CD4-positive, alpha-beta T cell treated with Interleukin-4 for 1 hour (primary cell): ENCODE data around the gene ISOC1.

Source experiments
- DNase-seq, 2 donors: peaks; one replicate each; pipeline ENCODE4 v3.0.0-alpha.2; 2020 to 2022

ISOC1 gene

GRCh38 chr5:129096382-129096991 is 1.9 kb downstream of the ISOC1 start:
- DNase-seq = no peak

- no peak for DNase-seq
Observed at GRCh38 chr5:129097498-129098296, 3.1 kb downstream of the ISOC1 start.

- no peak for DNase-seq
Observed at GRCh38 chr5:129098488-129099183, 4.1 kb downstream of the ISOC1 start.

- DNase-seq = no peak
Observed at GRCh38 chr5:129099184-129099569, 4.6 kb downstream of the ISOC1 start.

- DNase-seq = no peak
Observed at GRCh38 chr5:129101794-129102193, 7.2 kb downstream of the ISOC1 start.

- DNase-seq = no peak
Observed at GRCh38 chr5:129103397-129103796, 8.8 kb downstream of the ISOC1 start.

GRCh38 chr5:129104915-129105455 is 10.4 kb downstream of the ISOC1 start:
- no peak for DNase-seq

GRCh38 chr5:129107637-129108036 is 13.1 kb downstream of the ISOC1 start:
- DNase-seq = no peak

- DNase-seq = no peak
Observed at GRCh38 chr5:129110742-129111141, 16.2 kb downstream of the ISOC1 start.

GRCh38 chr5:129111351-129111750 is 16.8 kb downstream of the ISOC1 start:
- DNase-seq = no peak

GRCh38 chr5:129112295-129112694 is 17.7 kb downstream of the ISOC1 start:
- no peak for DNase-seq

GRCh38 chr5:129113867-129114266 is 19.3 kb downstream of the ISOC1 start:
- no peak for DNase-seq

- peak in 1 of 2 donors; percentile 20 for DNase-seq
Observed at GRCh38 chr5:129114539-129115193, 20.1 kb downstream of the ISOC1 start.

GRCh38 chr5:129115680-129116079 is 21.1 kb downstream of the ISOC1 start:
- no peak for DNase-seq

- no peak for DNase-seq
Observed at GRCh38 chr5:129116797-129117196, 22.2 kb downstream of the ISOC1 start.

- DNase-seq = no peak
Observed at GRCh38 chr5:129118405-129118804, 23.9 kb downstream of the ISOC1 start.

GRCh38 chr5:129118826-129119225 is 24.3 kb downstream of the ISOC1 start:
- DNase-seq = no peak

GRCh38 chr5:129120158-129120581 is 25.6 kb downstream of the ISOC1 start:
- no peak for DNase-seq

- no peak for DNase-seq
Observed at GRCh38 chr5:129122560-129122959, 28.0 kb downstream of the ISOC1 start.

GRCh38 chr5:129124608-129125007 is 30.1 kb downstream of the ISOC1 start:
- DNase-seq = no peak

GRCh38 chr5:129125819-129126218 is 31.3 kb downstream of the ISOC1 start:
- peak in 1 of 2 donors; percentile 33 for DNase-seq

- DNase-seq = no peak
Observed at GRCh38 chr5:129133553-129133952, 39.0 kb downstream of the ISOC1 start.

- peak in 1 of 2 donors; percentile 26 for DNase-seq
Observed at GRCh38 chr5:129135633-129136032, 41.1 kb downstream of the ISOC1 start.
